DMS 273 (cell line): ENCODE measurements around the gene PABPN1L.

Experiments used
- DNase-seq: peaks from one replicate; lab custom pipeline; 2025; ENCODE audit not compliant: unreplicated experiment; lab: John Stamatoyannopoulos, UW

Gene PABPN1L

DNA sequence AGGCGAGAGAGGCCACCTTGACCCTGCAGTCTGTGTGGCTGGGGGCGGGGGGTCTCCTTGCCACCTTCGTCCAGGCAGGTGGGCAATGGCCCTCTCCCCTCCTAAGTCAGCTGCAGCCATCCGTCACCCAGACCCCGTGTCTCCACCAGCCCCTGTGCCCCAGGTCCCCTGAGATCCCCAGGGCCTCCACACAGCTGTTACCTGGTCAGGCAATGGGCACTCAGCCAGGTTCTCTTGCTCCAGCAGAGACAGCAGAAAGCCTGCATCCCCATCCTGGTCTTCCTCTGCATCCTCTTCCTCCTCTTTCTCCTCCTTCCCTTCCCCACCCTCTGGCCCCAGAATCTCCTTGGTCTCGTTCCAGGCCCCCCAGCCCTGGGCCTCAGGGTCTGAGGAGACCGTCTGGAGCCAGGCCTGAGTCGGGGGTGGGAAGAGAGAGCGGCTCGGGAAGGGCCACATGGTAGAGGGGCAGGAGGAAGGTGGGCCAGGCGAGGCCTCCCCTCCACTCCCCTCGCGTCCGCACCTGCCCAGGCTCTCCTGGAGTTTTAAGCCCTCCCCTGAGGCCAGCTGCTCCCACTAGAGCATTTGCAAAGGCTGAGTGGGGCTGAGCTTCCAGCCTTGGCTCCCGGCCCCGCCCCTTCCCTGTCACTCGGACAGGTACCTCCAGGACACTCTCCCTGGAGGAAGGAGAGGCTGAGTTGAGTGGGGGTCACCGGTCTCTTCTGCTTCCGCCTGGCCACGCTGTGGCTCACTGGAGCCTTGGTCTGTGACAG is at the start of gene PABPN1L:
Gene PABPN1L (minus strand): TSS at position 510 of the 770 bp plus-strand sequence. CDS start 54 bp downstream, at position 456.
- DNase-seq, result peak; percentile 72

GRCh38 chr16:88915639-88916327 is 49.3 kb upstream of the PABPN1L start:
- DNase-seq, result no peak

DNA sequence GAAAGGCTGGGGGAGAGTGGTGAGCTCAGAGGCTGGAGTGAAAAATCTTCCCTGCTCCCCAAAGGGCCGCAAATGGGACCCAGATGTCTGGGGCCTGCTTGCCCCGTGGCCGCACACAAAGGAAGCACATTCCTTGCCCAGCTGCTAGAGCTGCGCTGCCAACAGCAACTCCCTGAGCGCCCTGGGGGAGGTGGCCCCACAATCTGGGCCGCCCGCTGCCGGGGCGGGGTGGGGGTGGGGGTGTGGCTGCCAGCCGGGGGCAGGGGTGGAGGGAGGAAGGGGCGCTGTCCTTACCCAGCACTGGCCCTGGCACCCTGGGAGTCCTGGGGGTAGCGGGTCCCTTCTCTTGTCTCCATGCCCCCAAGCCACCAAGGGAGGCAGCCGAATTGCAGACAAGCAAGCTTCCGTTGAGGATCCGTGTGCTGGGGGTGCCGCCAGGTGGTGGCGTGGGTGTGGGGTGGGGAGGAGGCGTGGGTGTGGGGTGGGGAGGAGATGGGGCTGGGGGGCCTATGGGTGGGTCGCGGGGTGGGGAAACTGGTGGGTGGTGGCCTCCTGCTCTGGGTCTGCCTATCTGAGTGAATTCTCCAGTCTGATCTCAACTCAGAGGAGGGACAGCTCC is 48.4 kb upstream of the PABPN1L start:
- peak; percentile 90 for DNase-seq

DNA sequence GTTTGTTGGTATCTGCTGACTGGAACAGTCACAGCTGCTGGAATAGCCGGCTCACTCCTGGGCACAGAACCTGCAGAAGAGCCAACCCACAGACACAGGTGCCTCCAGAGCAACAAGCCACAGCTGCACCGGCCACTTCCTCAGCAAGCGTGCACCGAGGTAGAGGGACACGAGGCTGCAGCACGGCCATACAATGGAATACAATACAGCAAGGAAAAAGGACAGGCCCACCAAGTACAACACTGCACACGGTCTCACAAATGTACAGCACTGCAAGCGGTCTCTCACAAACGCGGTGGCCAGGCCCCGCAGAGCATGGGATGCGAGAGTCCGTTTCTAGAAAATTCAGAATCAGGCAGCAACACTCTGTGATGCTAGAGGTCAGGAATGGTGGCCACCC is 47.4 kb upstream of the PABPN1L start:
- DNase-seq, result no peak

DNA sequence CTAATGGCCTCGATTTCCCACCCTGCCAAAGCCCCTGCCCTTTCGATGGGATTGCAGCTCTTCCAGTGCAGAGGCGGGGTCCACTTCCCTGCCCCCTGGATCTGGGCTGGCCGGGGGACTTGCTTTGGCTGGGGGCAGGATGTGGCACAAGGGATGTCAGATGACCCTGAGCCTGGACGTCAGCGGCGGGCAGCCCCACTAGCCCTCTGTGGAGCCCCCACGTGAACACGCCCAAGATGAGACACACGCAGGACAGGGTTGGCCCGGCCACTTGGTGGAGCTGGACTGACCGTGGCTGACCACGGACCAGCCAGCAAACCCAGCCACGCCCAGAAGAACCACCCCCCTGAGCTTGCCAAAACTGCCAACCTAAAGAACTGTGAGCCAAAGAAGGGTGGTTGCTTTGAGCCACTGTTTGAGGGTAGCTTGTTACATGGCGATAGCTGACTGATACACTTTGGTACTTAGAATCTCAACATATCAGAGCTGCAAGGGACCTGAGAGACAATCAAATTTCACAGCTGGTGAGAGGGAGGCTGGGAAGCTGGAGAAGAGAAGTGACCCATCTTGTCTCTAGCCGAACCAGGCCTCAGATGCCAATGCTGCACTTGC is 46.6 kb upstream of the PABPN1L start:
- no peak for DNase-seq

DNA sequence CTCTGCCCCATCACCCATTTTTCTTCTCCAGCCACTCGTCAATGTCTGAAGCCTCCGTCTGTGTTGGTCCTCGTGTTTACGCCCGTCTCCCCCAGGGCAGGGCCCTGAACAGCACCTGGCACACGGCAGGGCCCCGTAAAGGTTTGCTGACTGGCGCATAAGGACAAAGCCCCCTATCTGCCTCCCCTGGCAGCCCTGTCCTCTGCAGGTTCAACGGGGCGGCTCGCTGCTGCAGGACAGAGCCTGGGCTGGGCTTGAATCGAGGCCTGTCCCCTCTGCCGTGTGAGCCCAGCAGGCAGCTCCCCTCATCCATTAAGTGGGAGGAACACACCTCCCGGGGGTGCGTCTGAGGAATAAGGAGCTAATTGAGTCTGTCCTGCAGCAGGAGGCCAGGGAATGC is 46.1 kb upstream of the PABPN1L start:
- DNase-seq, result no peak

DNA sequence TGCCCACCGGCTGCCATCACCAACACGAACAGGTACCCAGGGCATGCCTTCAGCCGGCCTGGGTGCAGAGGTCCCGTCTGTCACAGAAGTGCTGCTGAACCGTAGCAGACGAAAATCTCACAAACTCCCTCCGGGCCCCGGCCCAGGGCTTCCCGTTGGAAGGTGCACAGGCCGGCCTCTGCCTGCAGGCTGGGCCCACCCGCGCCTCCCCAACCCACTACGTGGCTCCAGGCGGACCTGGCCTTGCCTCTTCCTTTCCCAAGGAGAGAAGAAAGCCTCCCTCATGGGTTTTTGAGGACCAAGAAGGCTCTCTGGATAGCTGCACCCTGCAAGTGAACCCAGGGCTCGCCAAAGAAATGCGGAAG is 45.5 kb upstream of the PABPN1L start:
- no peak for DNase-seq

- peak; percentile 64 for DNase-seq
These were observed 44.9 kb upstream of the PABPN1L start for GRCh38 chr16:88911136-88911945.

DNA sequence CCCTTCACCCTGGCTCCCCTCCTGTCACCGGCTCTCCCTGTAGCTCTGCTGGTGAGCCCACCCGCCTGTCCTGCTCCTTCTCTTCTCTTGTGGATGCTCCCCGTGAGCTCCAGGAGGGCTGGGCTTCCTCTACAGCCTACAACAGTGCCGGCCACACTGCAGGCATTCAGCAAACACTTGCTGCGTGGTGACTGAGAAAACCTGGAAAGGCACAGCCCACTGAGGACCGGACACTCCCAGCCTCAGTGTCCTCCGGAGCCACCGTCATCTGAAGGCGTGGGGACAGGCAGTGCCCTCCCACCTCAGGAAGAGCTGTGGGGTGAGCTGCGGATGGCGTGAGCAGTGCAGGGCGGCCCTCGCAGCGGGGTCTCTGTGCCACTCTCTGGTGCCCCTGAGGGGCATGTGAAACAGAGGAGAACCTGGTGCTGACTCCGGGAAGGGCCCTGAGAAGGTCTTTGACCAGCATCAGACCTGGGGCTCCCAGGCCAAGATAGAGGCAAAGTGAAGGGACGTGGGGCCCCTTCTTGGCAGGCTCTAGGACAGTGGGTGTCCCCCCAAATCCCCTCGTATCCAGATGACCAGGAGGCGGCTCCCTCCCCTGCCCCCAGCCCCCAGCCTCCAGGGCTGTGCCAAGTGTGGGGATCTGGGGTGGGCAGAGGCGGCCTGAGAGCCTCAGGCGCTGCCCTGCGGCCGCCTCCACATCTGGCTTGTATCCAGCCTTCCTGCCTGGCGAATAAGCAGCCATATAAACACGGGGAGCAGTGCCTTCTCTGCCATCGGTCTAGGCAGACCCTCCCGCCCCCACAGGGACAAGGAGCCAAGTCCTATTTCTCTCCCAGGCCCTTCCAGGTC is 44.0 kb upstream of the PABPN1L start:
- peak; percentile 64 for DNase-seq

- DNase-seq, result no peak
These were observed 43.2 kb upstream of the PABPN1L start for GRCh38 chr16:88909431-88910210.

- DNase-seq, result no peak
These were observed 41.8 kb upstream of the PABPN1L start for GRCh38 chr16:88908307-88908706.

DNA sequence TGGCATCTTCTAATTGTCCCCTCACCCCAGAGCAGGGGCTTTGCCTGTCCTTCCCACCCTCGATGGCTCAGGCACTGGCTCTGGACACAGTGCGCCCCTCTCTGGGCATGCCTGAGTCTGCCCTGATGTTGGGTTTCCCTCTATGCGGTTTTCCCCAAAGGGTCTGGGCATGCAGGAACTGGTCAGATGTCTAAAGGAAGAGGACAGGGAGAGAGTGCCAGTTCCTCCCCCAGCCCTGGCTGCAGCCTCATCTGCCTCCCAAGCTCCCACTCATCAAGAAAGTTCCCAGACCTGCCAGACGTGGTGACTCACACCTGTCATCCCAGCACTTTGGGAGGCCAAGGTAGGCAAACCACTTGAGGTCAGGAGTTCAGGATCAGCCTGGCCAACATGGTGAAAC is 41.3 kb upstream of the PABPN1L start:
- DNase-seq, result no peak

GRCh38 chr16:88906535-88907105 is 40.2 kb upstream of the PABPN1L start:
- no peak for DNase-seq

- no peak for DNase-seq
These were observed 39.6 kb upstream of the PABPN1L start for GRCh38 chr16:88906020-88906419.

- peak; percentile 46 for DNase-seq
These were observed 39.1 kb upstream of the PABPN1L start for GRCh38 chr16:88905563-88905962.

DNA sequence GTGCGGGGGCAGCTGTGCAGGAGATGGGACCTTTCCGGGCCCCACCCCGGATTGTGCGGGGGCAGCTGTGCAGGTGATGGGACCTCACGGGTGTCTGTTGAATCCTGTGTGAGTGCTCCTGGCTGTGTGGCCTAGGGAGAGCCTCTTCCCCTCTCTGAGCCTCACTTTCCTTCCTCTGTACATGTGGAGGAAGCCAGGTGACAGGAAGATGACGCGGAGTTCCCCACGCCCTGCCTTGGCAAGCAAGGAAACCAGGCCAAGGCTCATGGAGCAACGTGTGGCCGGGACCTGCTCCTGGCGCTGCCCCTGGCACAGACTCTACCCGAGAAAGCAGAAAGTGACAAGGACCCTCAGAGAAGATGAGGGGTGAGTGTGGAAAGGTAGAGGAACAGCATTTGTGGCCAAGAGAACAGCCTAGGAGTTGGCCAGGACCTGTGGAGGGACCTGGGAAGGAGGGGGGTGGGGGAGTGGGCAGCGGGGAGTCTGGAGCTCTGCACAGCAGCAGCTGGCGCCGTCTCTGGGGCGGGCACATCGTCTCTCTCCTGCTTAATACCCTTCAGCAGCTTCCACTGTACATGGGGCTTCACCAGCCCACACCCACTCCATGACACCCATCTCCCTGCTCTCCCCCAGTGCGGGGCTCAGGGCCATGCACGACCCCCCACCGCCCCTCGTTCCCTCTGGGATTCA is 38.4 kb upstream of the PABPN1L start:
- peak; percentile 51 for DNase-seq

GRCh38 chr16:88903267-88903666 is 36.8 kb upstream of the PABPN1L start:
- DNase-seq, result no peak

DNA sequence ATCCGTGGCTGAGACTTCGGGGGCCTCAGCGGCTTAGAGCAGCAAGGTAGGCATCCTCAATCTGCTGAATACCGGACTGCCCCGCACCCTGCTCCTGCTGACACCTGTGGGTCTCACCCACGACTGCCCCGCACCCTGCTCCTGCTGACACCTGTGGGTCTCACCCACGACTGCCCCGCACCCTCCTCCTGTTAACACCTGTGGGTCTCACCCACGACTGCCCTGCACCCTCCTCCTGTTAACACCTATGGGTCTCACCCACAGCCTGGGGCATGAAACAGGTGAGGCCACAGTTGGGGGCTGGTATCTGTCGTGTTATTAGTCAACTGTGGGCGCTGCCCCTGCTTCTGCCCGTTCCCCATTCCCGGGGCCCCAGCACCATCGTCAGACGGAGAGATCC is 36.3 kb upstream of the PABPN1L start:
- no peak for DNase-seq
